IPS-20b (cell line): ENCODE measurements around the gene SEMA3B.
A peak's percentile ranks its signal among the peaks of the same experiment; 100 is the strongest.
"Not testable (repeated sequence)": the region's sequence is repeated elsewhere in the genome, so short reads cannot be mapped to it uniquely, and the experiment has no call there.

ENCODE experiments used
- H3K27ac ChIP-seq: one replicate; pipeline ENCODE4 v1.5.1; 2013; ENCODE audit warnings: low read length
- H3K27me3 ChIP-seq: 2 replicates; pipeline ENCODE4 v1.6.1; 2013; ENCODE audit warnings: mild to moderate bottlenecking, low read length, inconsistent platforms; ENCODE audit not compliant: insufficient read depth
- H3K36me3 ChIP-seq: 2 replicates; pipeline ENCODE4 v1.6.1; 2013; ENCODE audit warnings: low read depth, mild to moderate bottlenecking, inconsistent platforms, low read length, moderate library complexity; ENCODE audit not compliant: insufficient read depth
- H3K4me1 ChIP-seq: 2 replicates; pipeline ENCODE4 v1.6.1; 2013; ENCODE audit warnings: mild to moderate bottlenecking, control low read depth, inconsistent platforms, low read length, moderate library complexity; ENCODE audit not compliant: insufficient read depth
- H3K4me3 ChIP-seq: 2 replicates; pipeline ENCODE4 v1.5.1; 2013; ENCODE audit warnings: mild to moderate bottlenecking, low read length, inconsistent platforms
- H3K9ac ChIP-seq: 2 replicates; pipeline ENCODE4 v1.6.1; 2013; ENCODE audit warnings: low read depth, mild to moderate bottlenecking, inconsistent platforms, low read length, moderate library complexity
- H3K9me3 ChIP-seq: 2 replicates; pipeline ENCODE4 v1.6.1; 2013; ENCODE audit warnings: mild to moderate bottlenecking, low read depth, low read length, inconsistent platforms; ENCODE audit not compliant: insufficient read depth

SEMA3B gene

DNA sequence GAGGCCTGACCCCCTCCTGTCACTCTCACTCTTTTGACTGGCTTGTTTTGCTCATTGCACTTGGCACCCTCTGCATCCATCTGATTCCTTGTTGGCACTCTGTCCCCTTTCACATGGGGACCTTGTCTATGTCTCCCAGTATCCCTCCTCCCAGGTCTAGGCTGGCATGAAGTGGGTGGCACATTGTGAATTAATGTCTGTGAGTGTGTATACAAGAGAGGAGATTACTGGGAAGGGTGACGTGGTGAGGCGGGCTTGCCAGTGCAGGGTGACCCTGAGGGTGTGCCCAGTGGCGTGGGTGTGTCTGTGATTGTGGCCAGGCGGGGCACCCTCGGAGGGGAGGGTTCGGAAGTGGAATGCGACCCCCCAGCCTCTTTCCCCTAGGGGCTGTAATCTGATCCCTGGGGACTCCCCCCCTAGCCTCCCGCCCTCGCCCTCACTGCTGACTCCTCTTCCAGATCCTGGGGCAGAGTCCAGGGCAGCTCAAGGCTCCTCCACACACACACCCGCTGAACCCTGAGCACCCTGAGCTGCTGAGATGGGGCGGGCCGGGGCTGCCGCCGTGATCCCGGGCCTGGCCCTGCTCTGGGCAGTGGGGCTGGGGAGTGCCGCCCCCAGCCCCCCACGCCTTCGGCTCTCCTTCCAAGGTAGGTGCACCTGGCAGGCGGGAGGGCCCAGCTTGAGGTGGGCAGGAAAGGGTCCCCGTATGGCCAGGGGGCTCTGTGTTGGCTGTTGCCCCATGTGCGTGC, at the start of gene SEMA3B:
Gene SEMA3B, plus strand, starts transcription at position 445 of the 749 bp plus-strand sequence. Its CDS starts 94 bp downstream, at position 539.
- Histone ChIP-seq H3K4me1 (peaks cover 32% of the 10 kb centered on the region; the same call in 1 of the 2 replicates), H3K4me3 (no peak within 1 kb of the TSS), H3K9ac (0 out of 2 replicates have a peak within 1 kb of the TSS, but pooled peaks have one; percentile 2), H3K27ac (no peak within 1 kb of the TSS), H3K9me3 (no peaks in the 10 kb centered on the region), H3K36me3 (no peaks in the 10 kb centered on the region), H3K27me3 (peaks cover 10% of the 10 kb centered on the region)

DNA sequence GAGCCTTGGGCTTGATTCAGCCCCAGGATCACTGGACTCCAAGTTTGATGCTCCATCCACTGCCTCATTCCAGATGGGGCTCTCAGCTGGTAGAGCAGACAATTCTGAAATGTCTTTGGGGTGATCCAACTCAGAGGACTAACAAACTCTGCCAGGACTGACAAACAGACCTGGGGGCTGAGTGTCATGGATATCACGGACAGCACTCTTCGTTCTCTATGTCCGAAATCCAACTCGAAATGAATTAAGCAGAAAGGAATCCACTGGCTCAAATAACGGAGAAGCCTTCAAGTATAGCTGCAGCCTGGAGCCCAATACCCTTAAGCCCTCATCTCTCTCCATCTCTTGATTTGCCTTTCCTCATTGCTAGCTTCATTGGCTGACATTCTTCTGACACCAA, 49.7 kb upstream of the SEMA3B start:
- H3K27ac ChIP-seq = no peak overlapping the region

GRCh38 chr3:50220109-50220508, 48.8 kb upstream of the SEMA3B start:
- Histone ChIP-seq H3K4me1 (no peaks in the 10 kb centered on the region), H3K4me3 (no peak overlapping the region), H3K9ac (no peak overlapping the region), H3K27me3 (no peaks in the 10 kb centered on the region; the same call in 1 of the 2 replicates), H3K36me3 (no peaks in the 10 kb centered on the region), H3K9me3 (no peaks in the 10 kb centered on the region), H3K27ac (no peak overlapping the region)

More for the DNA sequence above, 49.7 kb upstream of the SEMA3B start:
- Histone ChIP-seq H3K4me1 (no peaks in the 10 kb centered on the region), H3K9ac (no peak overlapping the region), H3K4me3 (no peak overlapping the region), H3K36me3 (no peaks in the 10 kb centered on the region), H3K27me3 (no peaks in the 10 kb centered on the region), H3K9me3 (no peaks in the 10 kb centered on the region)

GRCh38 chr3:50221051-50221410, 47.9 kb upstream of the SEMA3B start:
- H3K9ac ChIP-seq = no peak overlapping the region
- H3K4me1 ChIP-seq = no peaks in the 10 kb centered on the region
- H3K27ac ChIP-seq = no peak overlapping the region
- H3K36me3 ChIP-seq = no peaks in the 10 kb centered on the region
- no peaks in the 10 kb centered on the region; the same call in 1 of the 2 replicates for H3K27me3 ChIP-seq
- no peak overlapping the region for H3K4me3 ChIP-seq
- no peaks in the 10 kb centered on the region for H3K9me3 ChIP-seq

GRCh38 chr3:50221411-50222168, 47.4 kb upstream of the SEMA3B start:
- no peaks in the 10 kb centered on the region for H3K36me3 ChIP-seq
- H3K9me3 ChIP-seq = no peaks in the 10 kb centered on the region
- H3K9ac ChIP-seq = no peak overlapping the region
- no peaks in the 10 kb centered on the region for H3K4me1 ChIP-seq
- H3K4me3 ChIP-seq = no peak overlapping the region
- H3K27me3 ChIP-seq = peaks cover 4% of the 10 kb centered on the region; the same call in 1 of the 2 replicates
- no peak overlapping the region for H3K27ac ChIP-seq

DNA sequence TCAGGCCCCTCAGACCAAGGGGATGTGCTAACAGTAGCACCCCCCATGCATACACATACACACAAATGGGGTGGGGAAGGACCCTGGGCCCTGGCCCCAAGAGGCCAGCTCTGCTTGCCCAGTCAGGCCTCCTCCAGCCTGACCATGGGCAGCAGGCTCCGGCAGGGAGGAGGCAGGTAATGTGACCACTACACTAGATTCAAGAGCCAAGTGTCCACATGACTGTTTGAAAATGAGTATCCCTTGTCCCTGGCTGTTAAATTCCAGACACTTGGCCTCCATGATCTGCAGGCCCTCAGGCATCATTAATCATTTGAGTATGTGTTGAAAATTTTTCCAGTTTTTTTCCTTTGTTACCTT, 46.8 kb upstream of the SEMA3B start:
- no peaks in the 10 kb centered on the region for H3K36me3 ChIP-seq
- no peaks in the 10 kb centered on the region for H3K4me1 ChIP-seq
- H3K27ac ChIP-seq = no peak overlapping the region
- no peaks in the 10 kb centered on the region for H3K9me3 ChIP-seq
- no peak overlapping the region for H3K9ac ChIP-seq
- peaks cover 10% of the 10 kb centered on the region for H3K27me3 ChIP-seq
- H3K4me3 ChIP-seq = no peak overlapping the region

DNA sequence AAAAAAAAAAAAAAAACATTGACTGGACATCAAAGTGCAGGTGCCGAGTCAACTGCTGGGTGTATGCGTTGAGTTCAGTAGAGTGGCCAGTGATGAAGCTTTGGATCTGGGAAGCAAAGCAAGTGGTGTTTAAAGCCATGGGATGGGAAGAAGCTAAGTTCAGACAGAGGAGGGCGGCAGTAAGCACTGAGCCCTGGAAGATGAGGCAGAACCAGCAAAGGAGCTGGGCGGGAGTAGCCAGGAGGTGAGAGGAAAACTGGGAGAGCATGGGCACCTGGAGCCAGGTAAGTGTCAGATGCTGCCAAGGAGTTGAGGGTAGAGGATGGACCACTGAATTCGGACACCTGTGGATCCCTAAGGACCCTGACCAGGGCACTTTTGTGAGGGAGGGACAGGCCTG, 44.3 kb upstream of the SEMA3B start:
- H3K27ac ChIP-seq = no peak overlapping the region
- no peaks in the 10 kb centered on the region for H3K9me3 ChIP-seq
- H3K36me3 ChIP-seq = no peaks in the 10 kb centered on the region
- no peak overlapping the region for H3K9ac ChIP-seq
- peaks cover 10% of the 10 kb centered on the region for H3K27me3 ChIP-seq
- peaks cover 8% of the 10 kb centered on the region for H3K4me1 ChIP-seq
- no peak overlapping the region for H3K4me3 ChIP-seq

- Histone ChIP-seq H3K9ac (peak overlapping the region; percentile 79; the same call in 1 of the 2 replicates), H3K36me3 (no peaks in the 10 kb centered on the region), H3K4me3 (peak overlapping the region; percentile 75), H3K27me3 (peaks cover 10% of the 10 kb centered on the region), H3K4me1 (peaks cover 8% of the 10 kb centered on the region), H3K27ac (no peak overlapping the region), H3K9me3 (no peaks in the 10 kb centered on the region)
These were observed 42.0 kb upstream of the SEMA3B start for GRCh38 chr3:50226888-50227389.

DNA sequence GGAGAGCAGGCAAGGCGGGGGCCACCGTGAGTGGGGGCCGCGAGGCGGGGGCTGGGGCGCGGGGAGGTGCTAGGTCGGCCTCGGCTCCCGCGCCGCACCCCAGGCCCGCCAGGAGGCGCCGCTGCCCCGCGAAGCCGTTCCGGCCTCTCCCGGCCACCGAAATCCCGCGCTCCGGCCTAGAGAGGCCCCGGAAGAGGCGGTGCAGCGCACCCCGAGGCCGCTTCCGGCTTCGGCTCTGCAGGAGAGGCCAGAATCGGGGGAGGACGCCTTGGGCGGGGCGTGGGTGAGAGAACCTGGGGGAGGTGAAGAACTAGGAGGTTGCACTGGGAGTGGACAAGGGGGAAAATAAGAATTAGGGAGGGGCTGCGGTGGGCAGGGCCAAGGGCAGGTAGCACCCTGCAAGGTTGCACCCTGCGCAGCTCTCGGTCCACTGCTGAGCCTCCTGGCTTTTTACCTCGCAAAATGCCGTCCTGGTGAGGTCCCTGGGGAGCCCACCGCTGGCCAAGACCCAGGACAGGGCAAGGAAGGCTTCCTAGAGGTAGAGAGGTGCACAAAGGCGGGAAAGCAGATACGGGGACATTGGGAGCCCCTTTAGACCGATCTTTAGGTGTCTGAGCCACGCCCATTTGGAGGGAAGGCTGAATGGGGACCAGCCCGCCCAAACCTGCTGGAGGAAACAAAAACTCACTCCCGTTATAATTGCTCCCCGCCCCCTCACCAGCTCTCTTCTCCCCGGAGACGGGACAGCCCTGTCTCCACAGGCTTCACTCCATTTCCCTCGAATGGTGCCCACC, 41.4 kb upstream of the SEMA3B start:
- Histone ChIP-seq H3K27me3 (peaks cover 10% of the 10 kb centered on the region), H3K27ac (peak overlapping the region; percentile 100), H3K9ac (peak overlapping the region; percentile 100), H3K36me3 (no peaks in the 10 kb centered on the region), H3K9me3 (no peaks in the 10 kb centered on the region), H3K4me3 (peak overlapping the region; percentile 97), H3K4me1 (peaks cover 8% of the 10 kb centered on the region)

DNA sequence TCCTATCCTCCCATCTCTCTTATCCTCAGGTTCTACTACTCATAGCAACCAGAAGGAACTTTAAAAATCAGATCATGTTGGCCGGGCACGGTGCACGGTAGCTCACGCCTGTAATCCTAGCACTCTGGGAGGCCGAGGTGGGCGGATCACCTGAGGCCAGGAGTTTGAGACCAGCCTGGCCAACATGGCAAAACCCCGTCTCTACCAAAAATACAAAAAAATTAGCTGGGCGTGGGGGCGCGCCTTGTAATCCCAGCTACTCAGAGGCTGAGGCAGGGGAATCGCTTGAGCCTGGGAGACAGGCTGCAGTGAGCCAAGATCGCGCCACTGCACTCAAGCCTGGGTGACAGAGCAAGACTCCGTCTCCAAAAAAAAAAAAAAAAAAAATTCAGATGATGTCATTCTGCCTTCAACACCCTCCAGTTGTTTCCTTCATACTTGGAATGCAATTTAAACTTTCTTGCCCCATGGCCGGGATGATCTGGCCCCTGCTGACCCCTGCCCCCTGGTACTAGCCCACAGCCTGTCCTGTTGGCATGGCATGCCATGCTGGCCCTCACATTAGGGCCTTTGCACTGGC, 40.7 kb upstream of the SEMA3B start:
- H3K9ac ChIP-seq = peak overlapping the region; percentile 100; the same call in 1 of the 2 replicates
- H3K4me3 ChIP-seq = peak overlapping the region; percentile 97
- not testable (repeated sequence) for H3K4me1 ChIP-seq, H3K36me3 ChIP-seq, H3K27me3 ChIP-seq, H3K9me3 ChIP-seq
- peak overlapping the region; percentile 100 for H3K27ac ChIP-seq

DNA sequence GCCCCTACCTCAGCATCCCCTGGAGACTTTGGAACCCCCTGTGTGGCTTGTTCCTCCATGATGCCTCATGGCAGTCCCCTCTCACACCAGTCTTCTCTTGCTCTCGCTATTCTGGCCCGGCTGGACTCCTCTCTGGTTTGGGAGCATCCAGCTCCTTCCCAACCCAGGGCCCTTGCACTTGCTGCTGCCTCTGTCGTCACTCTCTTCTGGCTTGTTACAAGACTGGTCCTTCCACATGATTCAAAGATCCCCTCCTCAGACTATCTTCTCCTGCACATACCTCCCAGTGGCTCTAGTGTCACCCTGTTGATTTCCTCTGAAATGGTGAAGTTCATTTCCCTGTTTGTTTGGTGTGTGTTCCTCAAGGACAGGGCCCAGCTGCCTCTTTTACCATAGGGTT, 39.5 kb upstream of the SEMA3B start:
- peaks cover 10% of the 10 kb centered on the region for H3K27me3 ChIP-seq
- peaks cover 8% of the 10 kb centered on the region for H3K4me1 ChIP-seq
- H3K36me3 ChIP-seq = no peaks in the 10 kb centered on the region
- no peak overlapping the region for H3K4me3 ChIP-seq
- H3K9ac ChIP-seq = no peak overlapping the region
- H3K9me3 ChIP-seq = no peaks in the 10 kb centered on the region
- H3K27ac ChIP-seq = no peak overlapping the region
